A673 (cell line): Measurements from ENCODE around the gene JPH2.

ENCODE experiments used
- EZH2 ChIP-seq: fragments of 200-600 bp; sonication (generic); IDR thresholded peaks from 2 replicates; pipeline ENCODE4 v1.6.1; 2017; ENCODE audit warnings: borderline replicate concordance, low read depth, mild to moderate bottlenecking, mixed read lengths, antibody characterized with exemption, low read length; ENCODE audit not compliant: poor library complexity, severe bottlenecking
- TF ChIP-seq, protein P1 (sequence below): fragments of 300-800, 200-600 bp; sonication (generic); conservative IDR thresholded peaks from 2 replicates; pipeline ENCODE4 v1.5.1; 2017; ENCODE audit warnings: low read depth, mild to moderate bottlenecking, antibody characterized with exemption, low read length, moderate library complexity, mixed read lengths

DNA sequence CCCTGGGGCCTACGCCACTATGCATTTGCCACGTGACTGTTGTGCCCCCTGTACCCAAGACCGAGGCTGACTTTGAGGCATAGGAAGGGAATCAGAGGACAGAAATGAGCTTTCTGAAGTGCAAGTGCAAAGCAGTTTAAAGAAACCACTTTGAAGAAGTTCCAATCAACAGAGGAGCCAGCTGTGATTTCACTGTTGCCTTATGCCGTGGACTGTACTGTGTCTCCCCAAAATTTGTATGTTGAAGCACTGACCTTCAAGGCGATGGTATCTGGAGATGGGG is 111.1 kb downstream of the JPH2 start:
- TF ChIP-seq, protein P1, sequence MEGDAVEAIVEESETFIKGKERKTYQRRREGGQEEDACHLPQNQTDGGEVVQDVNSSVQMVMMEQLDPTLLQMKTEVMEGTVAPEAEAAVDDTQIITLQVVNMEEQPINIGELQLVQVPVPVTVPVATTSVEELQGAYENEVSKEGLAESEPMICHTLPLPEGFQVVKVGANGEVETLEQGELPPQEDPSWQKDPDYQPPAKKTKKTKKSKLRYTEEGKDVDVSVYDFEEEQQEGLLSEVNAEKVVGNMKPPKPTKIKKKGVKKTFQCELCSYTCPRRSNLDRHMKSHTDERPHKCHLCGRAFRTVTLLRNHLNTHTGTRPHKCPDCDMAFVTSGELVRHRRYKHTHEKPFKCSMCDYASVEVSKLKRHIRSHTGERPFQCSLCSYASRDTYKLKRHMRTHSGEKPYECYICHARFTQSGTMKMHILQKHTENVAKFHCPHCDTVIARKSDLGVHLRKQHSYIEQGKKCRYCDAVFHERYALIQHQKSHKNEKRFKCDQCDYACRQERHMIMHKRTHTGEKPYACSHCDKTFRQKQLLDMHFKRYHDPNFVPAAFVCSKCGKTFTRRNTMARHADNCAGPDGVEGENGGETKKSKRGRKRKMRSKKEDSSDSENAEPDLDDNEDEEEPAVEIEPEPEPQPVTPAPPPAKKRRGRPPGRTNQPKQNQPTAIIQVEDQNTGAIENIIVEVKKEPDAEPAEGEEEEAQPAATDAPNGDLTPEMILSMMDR: no peak
- no peak for TF ChIP-seq EZH2
